ENCODE data around the gene SDK1. TPM values are rescaled to one million over a fixed set of nuclear protein-coding genes. Genes with fewer than 3 reads are reported as not detected.

The SDK1 gene
- total RNA-seq, 1 experiment from 2014 or later, result 9.3 TPM

GRCh38 chr7:4115442-4115841, 814.4 kb downstream of the SDK1 start (continued):
- TF ChIP-seq FOXP4 (CRISPR knock-in tag; IDR thresholded peaks at IDR 0.05) (no peak), ZNF121 (CRISPR knock-in tag; IDR thresholded peaks at IDR 0.05) (no peak), ZNF317 (CRISPR knock-in tag; IDR thresholded peaks at IDR 0.05; ENCODE audit: borderline replicate concordance, low read depth) (no peak), CBFB (CRISPR knock-in tag; IDR thresholded peaks at IDR 0.05; ENCODE audit: low read depth) (no peak)
- TF ChIP-seq, protein P1, sequence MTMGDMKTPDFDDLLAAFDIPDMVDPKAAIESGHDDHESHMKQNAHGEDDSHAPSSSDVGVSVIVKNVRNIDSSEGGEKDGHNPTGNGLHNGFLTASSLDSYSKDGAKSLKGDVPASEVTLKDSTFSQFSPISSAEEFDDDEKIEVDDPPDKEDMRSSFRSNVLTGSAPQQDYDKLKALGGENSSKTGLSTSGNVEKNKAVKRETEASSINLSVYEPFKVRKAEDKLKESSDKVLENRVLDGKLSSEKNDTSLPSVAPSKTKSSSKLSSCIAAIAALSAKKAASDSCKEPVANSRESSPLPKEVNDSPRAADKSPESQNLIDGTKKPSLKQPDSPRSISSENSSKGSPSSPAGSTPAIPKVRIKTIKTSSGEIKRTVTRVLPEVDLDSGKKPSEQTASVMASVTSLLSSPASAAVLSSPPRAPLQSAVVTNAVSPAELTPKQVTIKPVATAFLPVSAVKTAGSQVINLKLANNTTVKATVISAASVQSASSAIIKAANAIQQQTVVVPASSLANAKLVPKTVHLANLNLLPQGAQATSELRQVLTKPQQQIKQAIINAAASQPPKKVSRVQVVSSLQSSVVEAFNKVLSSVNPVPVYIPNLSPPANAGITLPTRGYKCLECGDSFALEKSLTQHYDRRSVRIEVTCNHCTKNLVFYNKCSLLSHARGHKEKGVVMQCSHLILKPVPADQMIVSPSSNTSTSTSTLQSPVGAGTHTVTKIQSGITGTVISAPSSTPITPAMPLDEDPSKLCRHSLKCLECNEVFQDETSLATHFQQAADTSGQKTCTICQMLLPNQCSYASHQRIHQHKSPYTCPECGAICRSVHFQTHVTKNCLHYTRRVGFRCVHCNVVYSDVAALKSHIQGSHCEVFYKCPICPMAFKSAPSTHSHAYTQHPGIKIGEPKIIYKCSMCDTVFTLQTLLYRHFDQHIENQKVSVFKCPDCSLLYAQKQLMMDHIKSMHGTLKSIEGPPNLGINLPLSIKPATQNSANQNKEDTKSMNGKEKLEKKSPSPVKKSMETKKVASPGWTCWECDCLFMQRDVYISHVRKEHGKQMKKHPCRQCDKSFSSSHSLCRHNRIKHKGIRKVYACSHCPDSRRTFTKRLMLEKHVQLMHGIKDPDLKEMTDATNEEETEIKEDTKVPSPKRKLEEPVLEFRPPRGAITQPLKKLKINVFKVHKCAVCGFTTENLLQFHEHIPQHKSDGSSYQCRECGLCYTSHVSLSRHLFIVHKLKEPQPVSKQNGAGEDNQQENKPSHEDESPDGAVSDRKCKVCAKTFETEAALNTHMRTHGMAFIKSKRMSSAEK (CRISPR knock-in tag; IDR thresholded peaks at IDR 0.05; ENCODE audit: borderline replicate concordance), result no peak

DNA sequence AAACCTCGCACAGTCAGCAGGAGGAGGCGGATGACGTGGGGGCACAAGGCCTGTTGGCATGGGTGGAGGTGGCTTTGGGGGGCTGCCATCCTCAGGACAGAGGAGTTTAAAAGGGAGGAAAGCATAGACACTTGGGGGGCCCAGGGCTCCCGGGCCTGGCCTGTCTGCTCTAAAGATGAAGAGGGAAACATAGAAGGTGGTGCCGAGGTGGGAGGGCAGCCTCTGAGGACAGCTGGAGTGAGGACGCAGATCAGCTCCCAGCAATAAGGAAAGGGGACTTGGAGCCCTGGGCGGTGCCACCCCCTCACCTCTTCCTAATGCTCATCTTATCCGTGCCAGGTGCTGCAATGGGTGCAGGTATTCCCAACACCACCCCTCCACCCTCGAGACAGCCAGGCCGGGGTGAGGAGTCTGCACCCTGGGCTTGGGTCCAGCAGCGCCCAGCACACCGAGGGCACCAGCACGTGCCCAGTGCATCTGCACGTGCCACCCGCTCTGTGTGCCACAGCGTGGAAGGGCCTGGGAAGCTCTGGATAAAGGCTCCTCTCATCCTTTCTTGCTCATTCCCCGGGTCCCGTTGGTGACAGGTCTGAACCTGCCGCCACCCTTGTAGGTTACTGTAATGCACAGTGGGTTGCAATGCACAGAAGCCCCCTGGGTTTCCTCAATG, 815.0 kb downstream of the SDK1 start:
- ChIA-PET CTCF (no interaction called here), POLR2A (no interaction called here)
- Mint-ChIP-seq H3K27me3 (ENCODE audit: low read depth) (no peaks in the 10 kb centered on the region; the same call in 1 of the 2 replicates), H3K9me3 (peaks cover 27% of the 10 kb centered on the region), H3K4me3 (no peak overlapping the region), H3K4me1 (no peaks in the 10 kb centered on the region), H3K27ac (no peak overlapping the region), H3K36me3 (peaks cover 31% of the 10 kb centered on the region)
- no peak for DNase-seq (ENCODE audit: low spot score)
- ATAC-seq, result no peak
- TF ChIP-seq TCF7 (CRISPR knock-in tag; IDR thresholded peaks at IDR 0.05; ENCODE audit: low read depth) (no peak), ESRRA (CRISPR knock-in tag; IDR thresholded peaks at IDR 0.05; ENCODE audit: borderline replicate concordance) (no peak), NR2C2 (CRISPR knock-in tag; IDR thresholded peaks at IDR 0.05) (no peak), GTF2I (CRISPR knock-in tag; conservative IDR thresholded peaks at IDR 0.05) (no peak), IRF2 (CRISPR knock-in tag; IDR thresholded peaks at IDR 0.05; ENCODE audit: borderline replicate concordance, low read depth) (no peak), ZNF219 (CRISPR knock-in tag; IDR thresholded peaks at IDR 0.05; ENCODE audit: borderline replicate concordance) (no peak), PRRX2 (CRISPR knock-in tag; IDR thresholded peaks at IDR 0.05) (no peak), FOXP4 (CRISPR knock-in tag; IDR thresholded peaks at IDR 0.05) (no peak), ZNF138 (CRISPR knock-in tag; conservative IDR thresholded peaks at IDR 0.05) (no peak), TEAD4 (CRISPR knock-in tag; IDR thresholded peaks at IDR 0.05) (no peak), ZNF317 (CRISPR knock-in tag; IDR thresholded peaks at IDR 0.05; ENCODE audit: borderline replicate concordance, low read depth) (no peak)
- TF ChIP-seq, protein P2, sequence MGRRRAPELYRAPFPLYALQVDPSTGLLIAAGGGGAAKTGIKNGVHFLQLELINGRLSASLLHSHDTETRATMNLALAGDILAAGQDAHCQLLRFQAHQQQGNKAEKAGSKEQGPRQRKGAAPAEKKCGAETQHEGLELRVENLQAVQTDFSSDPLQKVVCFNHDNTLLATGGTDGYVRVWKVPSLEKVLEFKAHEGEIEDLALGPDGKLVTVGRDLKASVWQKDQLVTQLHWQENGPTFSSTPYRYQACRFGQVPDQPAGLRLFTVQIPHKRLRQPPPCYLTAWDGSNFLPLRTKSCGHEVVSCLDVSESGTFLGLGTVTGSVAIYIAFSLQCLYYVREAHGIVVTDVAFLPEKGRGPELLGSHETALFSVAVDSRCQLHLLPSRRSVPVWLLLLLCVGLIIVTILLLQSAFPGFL (CRISPR knock-in tag; IDR thresholded peaks at IDR 0.05; ENCODE audit: borderline replicate concordance), result no peak
- TF ChIP-seq, protein P3, sequence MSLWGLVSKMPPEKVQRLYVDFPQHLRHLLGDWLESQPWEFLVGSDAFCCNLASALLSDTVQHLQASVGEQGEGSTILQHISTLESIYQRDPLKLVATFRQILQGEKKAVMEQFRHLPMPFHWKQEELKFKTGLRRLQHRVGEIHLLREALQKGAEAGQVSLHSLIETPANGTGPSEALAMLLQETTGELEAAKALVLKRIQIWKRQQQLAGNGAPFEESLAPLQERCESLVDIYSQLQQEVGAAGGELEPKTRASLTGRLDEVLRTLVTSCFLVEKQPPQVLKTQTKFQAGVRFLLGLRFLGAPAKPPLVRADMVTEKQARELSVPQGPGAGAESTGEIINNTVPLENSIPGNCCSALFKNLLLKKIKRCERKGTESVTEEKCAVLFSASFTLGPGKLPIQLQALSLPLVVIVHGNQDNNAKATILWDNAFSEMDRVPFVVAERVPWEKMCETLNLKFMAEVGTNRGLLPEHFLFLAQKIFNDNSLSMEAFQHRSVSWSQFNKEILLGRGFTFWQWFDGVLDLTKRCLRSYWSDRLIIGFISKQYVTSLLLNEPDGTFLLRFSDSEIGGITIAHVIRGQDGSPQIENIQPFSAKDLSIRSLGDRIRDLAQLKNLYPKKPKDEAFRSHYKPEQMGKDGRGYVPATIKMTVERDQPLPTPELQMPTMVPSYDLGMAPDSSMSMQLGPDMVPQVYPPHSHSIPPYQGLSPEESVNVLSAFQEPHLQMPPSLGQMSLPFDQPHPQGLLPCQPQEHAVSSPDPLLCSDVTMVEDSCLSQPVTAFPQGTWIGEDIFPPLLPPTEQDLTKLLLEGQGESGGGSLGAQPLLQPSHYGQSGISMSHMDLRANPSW (CRISPR knock-in tag; conservative IDR thresholded peaks at IDR 0.05; ENCODE audit: low read depth), result no peak
- TF ChIP-seq, protein P4, sequence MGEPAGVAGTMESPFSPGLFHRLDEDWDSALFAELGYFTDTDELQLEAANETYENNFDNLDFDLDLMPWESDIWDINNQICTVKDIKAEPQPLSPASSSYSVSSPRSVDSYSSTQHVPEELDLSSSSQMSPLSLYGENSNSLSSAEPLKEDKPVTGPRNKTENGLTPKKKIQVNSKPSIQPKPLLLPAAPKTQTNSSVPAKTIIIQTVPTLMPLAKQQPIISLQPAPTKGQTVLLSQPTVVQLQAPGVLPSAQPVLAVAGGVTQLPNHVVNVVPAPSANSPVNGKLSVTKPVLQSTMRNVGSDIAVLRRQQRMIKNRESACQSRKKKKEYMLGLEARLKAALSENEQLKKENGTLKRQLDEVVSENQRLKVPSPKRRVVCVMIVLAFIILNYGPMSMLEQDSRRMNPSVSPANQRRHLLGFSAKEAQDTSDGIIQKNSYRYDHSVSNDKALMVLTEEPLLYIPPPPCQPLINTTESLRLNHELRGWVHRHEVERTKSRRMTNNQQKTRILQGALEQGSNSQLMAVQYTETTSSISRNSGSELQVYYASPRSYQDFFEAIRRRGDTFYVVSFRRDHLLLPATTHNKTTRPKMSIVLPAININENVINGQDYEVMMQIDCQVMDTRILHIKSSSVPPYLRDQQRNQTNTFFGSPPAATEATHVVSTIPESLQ (CRISPR knock-in tag; IDR thresholded peaks at IDR 0.05), result no peak
- TF ChIP-seq, protein P5, sequence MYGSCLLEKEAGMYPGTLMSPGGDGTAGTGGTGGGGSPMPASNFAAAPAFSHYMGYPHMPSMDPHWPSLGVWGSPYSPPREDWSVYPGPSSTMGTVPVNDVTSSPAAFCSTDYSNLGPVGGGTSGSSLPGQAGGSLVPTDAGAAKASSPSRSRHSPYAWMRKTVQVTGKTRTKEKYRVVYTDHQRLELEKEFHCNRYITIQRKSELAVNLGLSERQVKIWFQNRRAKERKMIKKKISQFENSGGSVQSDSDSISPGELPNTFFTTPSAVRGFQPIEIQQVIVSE (CRISPR knock-in tag; IDR thresholded peaks at IDR 0.05; ENCODE audit: borderline replicate concordance), result no peak
- TF ChIP-seq, protein P6, sequence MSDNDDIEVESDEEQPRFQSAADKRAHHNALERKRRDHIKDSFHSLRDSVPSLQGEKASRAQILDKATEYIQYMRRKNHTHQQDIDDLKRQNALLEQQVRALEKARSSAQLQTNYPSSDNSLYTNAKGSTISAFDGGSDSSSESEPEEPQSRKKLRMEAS (CRISPR knock-in tag; IDR thresholded peaks at IDR 0.05), result no peak

All from WTC11 (cell line).